ENCODE results near the gene MPRIP.
A peak's percentile ranks its signal among the peaks of the same experiment; 100 is the strongest.
"Not testable (repeated sequence)": the region's sequence is repeated elsewhere in the genome, so short reads cannot be mapped to it uniquely, and the experiment has no call there.

MPRIP gene, protein sequence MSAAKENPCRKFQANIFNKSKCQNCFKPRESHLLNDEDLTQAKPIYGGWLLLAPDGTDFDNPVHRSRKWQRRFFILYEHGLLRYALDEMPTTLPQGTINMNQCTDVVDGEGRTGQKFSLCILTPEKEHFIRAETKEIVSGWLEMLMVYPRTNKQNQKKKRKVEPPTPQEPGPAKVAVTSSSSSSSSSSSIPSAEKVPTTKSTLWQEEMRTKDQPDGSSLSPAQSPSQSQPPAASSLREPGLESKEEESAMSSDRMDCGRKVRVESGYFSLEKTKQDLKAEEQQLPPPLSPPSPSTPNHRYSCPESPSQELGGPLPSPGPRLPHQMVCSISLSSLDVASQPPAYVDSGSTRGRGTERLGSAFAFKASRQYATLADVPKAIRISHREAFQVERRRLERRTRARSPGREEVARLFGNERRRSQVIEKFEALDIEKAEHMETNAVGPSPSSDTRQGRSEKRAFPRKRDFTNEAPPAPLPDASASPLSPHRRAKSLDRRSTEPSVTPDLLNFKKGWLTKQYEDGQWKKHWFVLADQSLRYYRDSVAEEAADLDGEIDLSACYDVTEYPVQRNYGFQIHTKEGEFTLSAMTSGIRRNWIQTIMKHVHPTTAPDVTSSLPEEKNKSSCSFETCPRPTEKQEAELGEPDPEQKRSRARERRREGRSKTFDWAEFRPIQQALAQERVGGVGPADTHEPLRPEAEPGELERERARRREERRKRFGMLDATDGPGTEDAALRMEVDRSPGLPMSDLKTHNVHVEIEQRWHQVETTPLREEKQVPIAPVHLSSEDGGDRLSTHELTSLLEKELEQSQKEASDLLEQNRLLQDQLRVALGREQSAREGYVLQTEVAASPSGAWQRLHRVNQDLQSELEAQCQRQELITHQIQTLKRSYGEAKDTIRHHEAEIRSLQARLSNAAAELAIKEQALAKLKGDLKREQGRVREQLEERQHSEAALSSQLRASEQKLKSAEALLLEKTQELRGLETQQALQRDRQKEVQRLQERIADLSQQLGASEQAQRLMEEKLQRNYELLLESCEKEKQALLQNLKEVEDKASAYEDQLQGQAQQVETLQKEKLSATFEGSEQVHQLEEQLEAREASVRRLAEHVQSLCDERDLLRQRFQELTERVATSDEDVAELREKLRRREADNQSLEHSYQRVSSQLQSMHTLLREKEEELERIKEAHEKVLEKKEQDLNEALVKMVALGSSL (N-terminal part only)

DNA sequence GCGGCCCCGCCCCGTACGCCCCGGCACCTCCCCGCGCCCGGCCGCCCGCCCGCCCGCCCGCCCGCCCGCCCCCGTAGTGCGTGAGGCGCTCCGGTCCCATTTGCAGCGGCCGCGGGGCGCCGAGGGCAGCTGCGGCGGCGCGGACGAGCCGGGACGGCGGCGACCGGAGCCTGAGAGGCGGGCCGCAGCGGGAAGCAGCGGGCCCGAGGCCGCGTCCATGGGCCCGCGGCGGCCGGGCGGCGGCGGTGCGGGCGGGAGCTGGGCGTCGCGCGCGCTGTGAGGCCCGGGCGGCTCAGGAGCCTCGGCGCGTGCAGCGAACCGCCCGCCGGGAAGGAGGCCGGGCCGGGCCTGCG is at the start of gene MPRIP:
Gene MPRIP, plus strand, starts transcription at position 74 of the 353 bp plus-strand sequence. CDS start 392 bp downstream, outside the sequence.
- no peak for DNase-seq (ENCODE audit: low spot score)

DNA sequence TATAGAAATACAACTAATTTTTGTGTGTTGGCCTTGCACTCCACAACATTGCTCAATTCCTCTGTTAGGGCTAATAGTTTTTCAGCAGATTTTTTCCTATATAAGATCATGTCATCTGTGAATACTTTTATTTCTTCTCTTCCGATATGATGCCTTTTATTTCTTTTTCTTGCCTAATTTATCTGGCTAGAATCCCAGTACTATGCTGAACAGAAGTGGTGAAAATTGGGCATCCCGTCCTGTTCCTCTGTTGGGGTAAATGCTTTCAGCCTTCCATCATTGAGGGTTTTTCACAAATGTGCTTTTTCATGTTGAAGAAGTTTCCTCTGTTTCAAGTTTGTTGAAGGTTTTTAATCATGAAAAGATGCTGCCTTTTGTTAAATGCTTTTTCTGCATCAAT is 47.6 kb upstream of the MPRIP start:
- no peak for DNase-seq (ENCODE audit: low spot score)

DNA sequence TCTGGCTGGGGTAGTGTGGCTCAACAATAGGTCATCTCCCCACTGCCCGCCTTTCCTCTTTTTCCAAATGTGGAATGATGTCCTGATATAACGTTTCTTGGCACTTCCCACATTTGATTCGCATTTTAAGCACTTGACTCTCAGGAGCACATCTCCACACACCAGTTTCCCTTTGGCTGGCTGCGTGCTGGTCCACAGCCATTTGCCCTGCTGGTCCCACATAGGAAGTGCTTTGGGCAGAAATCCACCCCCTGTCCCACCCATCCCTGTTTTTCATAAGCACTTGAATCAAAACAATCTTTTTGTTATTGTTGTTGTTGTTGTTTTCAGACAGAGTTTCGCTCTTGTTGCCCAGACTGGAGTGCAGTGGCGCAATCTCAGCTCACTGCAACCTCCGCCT is 46.3 kb upstream of the MPRIP start:
- DNase-seq (ENCODE audit: low spot score) = no peak

DNA sequence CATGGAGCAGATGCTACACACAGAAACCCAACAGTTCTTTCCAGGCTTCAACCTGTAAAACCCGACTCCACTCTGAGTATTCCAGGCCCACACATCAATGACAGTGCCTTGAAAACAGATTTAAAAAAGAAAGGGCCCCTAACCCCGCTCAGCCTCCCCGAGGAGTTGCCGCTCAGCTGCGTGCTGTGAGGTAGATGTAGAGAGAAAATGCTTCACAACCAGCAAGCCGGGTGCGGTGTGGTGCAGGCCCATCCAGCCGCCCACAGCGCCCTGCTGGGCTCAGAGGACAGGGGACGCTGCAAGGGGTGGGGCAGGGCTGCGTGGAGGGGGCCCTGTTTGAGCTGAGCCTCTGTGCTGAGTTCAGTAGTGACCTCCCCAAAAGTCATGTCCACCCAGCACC is 45.5 kb upstream of the MPRIP start:
- DNase-seq (ENCODE audit: low spot score) = not testable (repeated sequence)

DNA sequence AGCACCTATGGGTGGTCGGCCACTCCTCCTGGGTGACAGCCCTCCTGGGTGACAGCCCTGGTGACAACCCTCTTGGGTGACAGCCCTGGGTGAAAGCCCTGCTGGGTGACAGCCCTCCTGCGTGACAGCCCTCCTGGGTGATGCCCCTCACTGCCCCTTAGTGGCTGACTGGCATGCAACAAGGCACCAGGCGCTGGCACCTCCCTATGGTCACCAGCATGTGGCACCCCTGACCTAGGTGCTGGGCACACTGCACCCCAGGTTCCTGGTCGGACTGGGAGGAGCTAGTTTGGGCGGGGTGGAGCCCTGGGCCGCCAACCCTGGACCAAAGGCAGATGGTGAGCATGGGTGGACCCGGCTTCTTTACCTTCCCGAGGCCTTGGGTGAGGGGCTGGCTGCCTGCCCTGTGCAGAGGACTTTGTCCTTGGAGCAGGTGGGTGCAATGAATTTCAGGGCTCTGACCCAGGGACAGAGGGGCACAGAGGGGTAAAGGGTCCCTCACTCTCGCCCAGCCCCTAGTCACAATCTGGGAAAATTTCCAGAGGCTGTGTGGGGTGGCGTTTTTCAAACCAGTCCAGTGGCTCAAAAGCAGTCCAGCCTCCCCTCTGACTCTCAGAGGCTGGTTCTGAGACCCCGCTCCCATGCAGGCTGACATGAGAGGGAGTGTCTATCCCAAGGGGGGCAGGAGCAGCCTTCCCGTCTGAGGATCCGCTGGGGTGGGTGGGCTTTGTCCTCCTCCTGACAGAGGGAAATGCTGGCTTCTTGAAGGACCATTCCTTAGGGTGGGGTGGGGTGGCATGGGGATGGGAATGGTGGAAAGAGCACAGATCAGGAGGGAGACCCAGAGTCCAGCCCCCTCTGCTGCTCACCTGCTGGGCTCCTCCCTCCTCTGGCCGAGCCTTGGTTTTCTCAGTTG is 44.5 kb upstream of the MPRIP start:
- DNase-seq (ENCODE audit: low spot score) = no peak

DNA sequence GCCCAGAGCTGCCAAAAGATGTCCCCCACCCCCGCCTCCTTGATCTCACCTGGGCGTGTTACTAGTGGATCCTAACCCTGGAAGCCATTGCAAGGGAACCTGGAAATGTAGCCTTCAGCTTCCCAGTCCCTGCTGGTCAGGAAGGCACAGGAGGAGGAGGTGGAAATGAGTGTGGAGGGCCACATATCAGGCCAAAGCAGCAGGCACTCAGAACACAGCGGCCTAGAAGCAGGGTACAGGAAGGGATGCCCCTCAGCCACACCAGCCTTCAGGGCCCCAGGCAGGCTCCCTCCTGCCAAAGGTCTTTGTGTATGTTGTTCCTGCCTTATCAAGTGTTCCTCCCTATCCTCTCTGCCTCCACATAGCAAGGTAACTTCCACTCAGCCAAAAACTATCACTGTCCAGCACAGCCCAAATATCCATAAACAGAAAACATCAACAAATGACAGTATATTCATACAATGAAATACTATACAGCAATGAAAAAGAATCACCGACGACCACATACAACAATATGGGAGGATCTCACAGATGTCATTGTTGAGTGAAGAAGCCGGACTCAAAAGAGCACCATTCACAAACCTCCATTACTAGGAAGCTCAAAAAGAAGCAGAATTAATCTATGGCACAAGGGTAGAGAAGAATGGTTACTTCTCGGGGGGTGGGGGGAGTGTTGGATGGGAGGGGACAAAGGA is 42.2 kb upstream of the MPRIP start:
- no peak for DNase-seq (ENCODE audit: low spot score)

DNA sequence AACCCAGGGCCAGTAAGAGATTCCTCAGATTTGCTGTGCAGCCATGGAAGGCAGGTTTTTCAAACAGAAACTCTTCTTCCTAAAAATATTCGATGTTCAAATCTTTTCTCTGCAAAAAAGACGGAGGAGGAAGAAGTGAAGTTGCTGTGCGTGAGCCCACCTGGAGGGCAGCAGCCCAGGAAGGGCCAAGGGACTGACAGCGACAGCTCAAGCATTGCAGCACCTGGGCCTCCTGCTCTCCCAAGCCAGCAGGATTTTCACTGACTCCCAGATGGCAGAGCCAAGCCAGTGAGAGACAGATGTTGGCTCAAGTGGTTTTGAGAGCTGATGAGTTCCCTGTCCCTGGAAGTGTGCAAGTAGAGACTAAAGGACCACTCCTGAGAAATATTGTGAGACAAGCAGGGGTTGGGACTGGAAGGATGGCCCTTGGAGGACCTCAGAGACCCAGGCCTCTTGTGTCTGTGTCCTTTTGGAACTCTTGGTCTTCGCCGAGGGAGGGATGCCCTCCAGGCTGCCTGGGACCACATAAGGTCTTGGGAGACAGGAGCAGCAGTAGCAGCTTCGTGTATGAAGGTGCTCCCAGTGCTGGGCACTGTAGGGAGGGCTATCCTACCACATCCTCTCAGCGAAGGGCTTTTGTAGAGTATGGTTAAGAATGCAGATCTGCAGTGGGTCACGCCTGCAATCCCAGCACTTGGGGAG is 41.0 kb upstream of the MPRIP start:
- DNase-seq (ENCODE audit: low spot score) = no peak

DNA sequence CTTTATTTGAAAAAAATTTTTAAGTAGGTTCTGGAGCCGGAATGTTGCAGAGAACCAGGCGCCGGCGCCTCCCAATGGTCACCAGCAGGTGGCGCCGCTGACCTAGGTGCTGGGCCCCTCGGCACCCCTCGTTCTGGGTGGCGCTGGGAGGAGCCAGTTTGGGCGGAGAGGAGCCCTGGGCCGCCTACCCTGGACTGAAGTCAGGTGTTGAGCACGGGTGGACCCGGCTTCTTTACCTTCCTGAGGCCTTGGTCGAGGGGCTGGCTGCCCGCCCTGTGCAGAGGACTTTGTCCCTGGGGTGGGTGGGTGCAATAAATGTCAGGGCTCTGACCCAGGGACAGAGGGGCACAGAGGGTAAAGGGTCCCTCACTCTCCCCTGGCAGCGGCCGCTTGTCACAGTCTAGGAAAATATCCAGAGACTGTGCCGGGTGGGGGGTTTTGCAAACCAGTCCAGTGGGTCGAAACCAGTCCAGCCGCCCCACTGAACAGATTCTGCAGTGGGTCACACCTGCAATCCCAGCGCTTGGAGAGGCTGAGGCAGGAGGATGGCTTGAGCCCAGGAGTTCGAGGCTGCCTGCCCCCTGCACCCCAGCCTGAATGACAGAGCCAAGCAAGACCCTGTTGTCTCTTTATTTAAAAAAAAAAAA is 40.3 kb upstream of the MPRIP start:
- DNase-seq (ENCODE audit: low spot score) = peak; percentile 48

DNA sequence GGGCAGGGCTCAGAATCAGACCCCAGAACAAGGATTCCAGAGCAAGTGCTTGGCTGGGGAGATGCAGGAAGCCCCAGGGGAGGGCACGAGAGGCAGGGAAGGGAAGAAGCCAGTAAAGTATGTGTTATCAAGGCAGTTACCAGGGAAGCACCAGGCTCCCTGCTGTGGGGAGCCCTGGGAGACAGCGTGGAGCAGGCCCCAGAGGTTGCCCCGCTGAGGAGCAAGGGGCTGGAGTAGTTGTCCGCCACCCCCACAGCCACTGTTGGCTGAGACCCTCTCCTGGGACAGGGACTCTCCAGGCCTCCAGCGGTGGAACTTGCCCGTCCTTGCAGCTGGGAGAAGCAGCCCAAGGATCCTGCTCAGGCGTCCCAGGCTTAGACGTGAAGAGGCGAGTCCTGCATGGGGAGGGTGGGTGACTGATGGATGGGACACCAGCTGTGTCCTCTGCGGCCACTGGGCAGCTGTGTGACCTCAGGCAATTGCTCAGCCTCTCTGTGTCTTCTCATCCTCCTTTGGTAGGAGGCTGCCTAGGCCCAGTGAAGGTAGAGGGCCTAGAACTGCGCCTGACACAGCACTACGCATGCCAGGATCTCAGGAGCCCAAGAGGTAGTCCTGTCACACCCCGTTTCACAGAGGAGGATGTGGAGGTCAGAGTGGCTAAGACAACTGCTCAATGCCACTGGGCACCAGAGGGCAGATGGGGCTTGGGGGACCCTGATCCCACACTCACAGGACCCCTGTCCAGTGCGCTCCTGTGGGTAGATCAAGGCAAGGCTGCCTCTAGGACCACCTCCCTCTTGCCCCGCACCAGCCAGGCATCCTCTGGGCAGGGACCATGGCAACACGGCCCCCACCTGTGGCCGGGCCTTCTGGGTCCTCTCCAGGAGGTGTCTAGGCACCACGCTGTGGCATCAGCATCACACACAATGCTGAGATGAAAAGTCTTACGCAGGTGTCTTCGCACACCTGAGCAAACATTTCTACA is 39.2 kb upstream of the MPRIP start:
- not testable (repeated sequence) for DNase-seq (ENCODE audit: low spot score)

DNA sequence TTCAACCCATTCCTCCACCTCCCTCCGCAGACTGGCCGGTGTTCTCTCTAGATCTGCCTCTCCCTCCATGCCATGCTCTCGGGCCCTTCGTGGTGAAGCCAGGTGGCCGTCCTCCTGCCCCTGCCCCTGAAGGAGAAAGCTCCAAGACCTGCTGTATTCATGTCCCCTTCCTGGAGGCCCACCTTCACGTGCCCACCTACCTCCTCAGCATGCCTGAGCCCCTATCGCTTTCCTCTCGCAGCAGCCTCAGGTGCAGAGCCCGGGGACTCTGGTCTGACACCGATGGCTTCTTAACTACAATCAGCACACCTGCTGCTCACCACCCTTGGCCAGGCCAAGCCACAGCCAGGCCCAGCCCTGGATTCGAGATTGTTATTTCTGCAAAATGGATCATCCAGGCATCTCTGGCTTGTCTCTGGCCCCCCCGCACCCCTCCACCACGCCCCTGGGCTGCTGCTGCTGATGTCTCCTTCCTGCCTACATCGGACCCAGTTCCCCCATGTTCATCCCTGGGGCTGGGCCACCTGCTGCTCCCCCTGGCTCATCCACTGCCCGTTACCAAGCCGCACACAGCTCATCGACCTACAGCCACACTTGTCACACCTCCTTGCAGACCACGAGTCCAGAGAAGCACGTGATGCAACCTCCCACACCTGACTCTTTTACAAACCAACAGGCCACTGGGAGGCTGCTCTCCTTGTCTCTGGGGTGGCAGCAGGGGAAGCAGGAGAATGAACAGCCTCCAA is 37.8 kb upstream of the MPRIP start:
- no peak for DNase-seq (ENCODE audit: low spot score)

DNA sequence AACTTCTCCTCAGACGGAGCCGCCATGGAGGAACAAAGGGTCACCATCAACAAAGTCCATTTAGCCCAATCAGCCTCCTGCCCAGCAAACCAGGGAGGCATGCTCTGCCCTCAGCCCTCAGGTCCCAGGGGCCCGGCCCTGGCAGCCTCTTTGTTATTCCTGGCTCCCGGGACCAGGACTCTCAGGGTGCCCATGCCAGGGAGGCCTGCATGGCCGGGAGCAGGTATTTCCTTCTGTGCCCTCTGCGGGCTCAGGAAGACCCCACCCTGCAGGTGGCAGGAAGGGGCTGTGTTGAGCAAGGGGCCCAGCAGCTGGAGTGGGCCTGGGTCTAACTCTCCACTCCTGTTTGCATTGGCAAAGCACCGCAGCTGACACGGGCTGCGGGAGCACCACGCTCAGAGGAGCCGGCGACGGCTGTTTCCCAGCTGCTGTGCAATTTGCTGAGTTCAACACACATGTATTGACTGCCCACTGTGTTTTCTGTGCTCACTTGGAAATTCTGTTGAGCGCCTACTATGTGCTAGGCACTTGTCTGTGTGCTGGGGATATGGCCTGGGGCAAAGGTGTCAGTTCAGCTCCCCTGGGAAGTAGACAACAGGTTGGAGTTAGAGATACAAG is 37.2 kb upstream of the MPRIP start:
- not testable (repeated sequence) for DNase-seq (ENCODE audit: low spot score)

DNA sequence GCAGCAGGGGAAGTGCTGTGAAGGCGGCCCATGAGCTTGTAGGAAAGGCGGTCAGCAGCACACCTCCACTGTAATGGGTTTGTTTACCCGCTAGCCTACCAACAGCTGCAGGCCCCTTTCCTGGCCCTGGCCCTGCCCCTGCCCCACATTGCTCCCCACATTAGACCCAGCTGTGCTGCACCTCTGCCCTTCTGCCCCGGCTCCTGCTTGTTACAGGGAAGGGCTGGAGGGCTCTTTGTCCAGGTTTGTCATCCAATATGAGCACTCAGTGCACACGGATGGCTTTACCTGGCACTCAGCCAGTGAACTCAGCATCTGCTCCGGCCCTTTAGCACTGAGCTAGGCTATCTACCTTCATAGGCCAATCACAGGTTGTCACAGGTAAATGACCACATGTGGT is 34.4 kb upstream of the MPRIP start:
- not testable (repeated sequence) for DNase-seq (ENCODE audit: low spot score)

DNA sequence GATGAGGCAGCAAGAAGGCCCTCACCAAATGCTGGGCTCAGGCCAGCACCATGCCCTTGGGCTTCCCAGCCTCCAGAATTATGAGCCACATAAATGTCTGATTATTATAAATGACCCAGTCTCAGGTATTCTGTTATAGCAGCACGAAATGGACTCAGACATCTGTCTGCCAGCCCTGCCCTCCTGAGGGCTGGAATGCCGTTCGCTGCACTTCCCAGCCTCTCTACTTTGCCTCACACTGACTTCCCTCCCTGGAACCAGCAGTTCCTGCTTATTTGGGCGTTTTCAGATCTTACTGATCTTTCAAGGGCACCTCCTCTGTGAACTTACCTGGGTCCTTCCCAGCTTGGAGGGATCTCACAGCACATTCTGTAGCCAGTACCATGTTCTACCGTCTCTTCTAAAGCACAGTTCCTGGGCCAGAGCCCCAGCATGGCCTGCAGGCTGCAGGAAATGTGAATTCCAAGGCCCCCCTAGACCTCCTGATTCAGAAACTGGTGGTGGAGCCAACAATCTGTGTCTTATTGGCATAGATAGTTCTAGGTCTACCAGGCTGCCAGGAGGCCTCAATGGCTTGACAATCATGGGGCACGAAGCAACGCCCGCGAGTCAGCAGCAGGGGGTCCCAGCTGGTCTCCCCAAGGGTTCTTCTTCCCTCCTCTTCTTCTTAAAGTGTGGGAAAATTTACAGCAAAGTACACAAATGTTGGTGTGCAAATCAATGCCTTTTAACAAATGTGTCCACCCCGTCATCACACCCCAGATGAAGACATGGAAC is 33.4 kb upstream of the MPRIP start:
- DNase-seq (ENCODE audit: low spot score) = not testable (repeated sequence)

DNA sequence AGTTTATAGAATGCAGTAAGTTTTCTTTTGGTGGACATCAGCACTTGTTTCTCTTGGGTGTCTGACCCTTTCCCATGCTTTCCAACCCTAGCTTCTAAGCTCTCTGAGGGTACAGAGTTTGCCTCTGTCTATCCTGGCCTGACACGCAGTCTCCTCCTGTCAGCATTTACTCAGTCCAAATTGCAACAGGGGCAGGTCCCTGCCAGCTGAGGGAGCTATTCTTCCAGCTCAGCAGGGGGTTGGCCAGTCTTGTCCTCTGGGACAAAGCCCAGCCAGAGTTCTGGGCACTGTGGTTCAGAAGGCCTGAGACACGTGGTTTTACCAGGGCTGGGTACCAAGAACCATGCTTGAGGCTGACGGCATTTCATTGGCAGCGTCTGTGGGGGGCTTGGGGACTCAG is 32.3 kb upstream of the MPRIP start:
- DNase-seq (ENCODE audit: low spot score) = not testable (repeated sequence)

DNA sequence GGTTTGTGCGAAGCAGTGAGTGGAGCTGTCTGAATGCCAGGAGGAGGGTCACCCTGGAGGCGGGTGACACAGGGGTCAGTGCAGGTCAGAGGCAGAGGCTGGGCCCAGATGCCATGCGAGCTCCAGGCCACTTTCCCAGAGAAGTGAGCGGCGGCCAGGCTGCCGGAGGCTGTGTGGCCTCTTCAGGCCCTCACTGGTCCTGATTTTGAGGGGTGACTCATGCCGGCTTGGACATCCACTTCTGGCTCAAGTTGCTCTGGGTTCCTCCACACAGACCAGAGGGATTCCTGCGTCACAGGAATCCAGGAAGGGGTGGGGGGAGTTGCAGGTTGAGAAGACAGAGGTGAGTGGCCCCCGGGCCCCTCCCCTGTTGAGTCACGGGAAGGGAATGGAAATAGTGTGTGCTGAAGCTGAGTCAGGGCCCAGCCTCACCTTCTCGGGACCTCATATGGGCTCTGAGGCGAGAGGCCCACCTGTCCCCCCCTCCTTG is 31.7 kb upstream of the MPRIP start:
- DNase-seq (ENCODE audit: low spot score) = not testable (repeated sequence)
